ENCODE measurements around the gene TBX10. TPM values are rescaled to one million over a fixed set of nuclear protein-coding genes. Genes with fewer than 3 reads are reported as not detected.
A peak's percentile ranks its signal among the peaks of the same experiment; 100 is the strongest.
"Not testable (repeated sequence)": the region's sequence is repeated elsewhere in the genome, so short reads cannot be mapped to it uniquely, and the experiment has no call there.

The TBX10 gene
- total RNA-seq, 1 donor: not detected

- no peak overlapping the region for H3K4me3 ChIP-seq (ENCODE audit: low read depth, low read length)
- no peak for TF ChIP-seq CTCF (IDR thresholded peaks at IDR 0.05; ENCODE audit: insufficient read depth, low read length)
- DNase-seq (ENCODE audit: low read depth): no peak
Observed at GRCh38 chr11:67642173-67643120, 2.9 kb upstream of the TBX10 start.

- H3K4me3 ChIP-seq (ENCODE audit: low read depth, low read length): no peak overlapping the region
- no peak for TF ChIP-seq CTCF (IDR thresholded peaks at IDR 0.05; ENCODE audit: insufficient read depth, low read length)
- DNase-seq (ENCODE audit: low read depth): no peak
Observed at GRCh38 chr11:67641338-67642172, 2.0 kb upstream of the TBX10 start.

- H3K4me3 ChIP-seq (ENCODE audit: low read depth, low read length): no peak overlapping the region
- no peak for TF ChIP-seq CTCF (IDR thresholded peaks at IDR 0.05; ENCODE audit: insufficient read depth, low read length)
- no peak for DNase-seq (ENCODE audit: low read depth)
Observed at GRCh38 chr11:67640758-67641337, 1.3 kb upstream of the TBX10 start.

GRCh38 chr11:67640021-67640757 lies 626 bp upstream of the TBX10 start:
- no peak overlapping the region for H3K4me3 ChIP-seq (ENCODE audit: low read depth, low read length)
- DNase-seq (ENCODE audit: low read depth): peak; percentile 58
- TF ChIP-seq CTCF (IDR thresholded peaks at IDR 0.05; ENCODE audit: insufficient read depth, low read length): peak; percentile 75

GRCh38 chr11:67638535-67639437 lies 777 bp downstream of the TBX10 start:
- TF ChIP-seq CTCF (IDR thresholded peaks at IDR 0.05; ENCODE audit: insufficient read depth, low read length): no peak
- no peak for DNase-seq (ENCODE audit: low read depth)
- no peak overlapping the region for H3K4me3 ChIP-seq (ENCODE audit: low read depth, low read length)

GRCh38 chr11:67637441-67637840 lies 2.1 kb downstream of the TBX10 start:
- not testable (repeated sequence) for DNase-seq (ENCODE audit: low read depth); H3K4me3 ChIP-seq (ENCODE audit: low read depth, low read length)
